ENCODE measurements around the gene SPTBN4. TPM values are rescaled to one million over a fixed set of nuclear protein-coding genes. Genes with fewer than 3 reads are reported as not detected.

The SPTBN4 gene
- total RNA-seq, 2 donors from 2014 or later = 0.79 to 2.0 TPM

- WGBS, 2 experiments (ENCODE audit: insufficient coverage in 1 of 2, insufficient read length in 1 of 2) = 92 to 93% methylated on average over 3 to 5 of the region's 5 CpGs
- TF ChIP-seq CTCF (conservative IDR thresholded peaks at IDR 0.05) = no peak
- H3K9me3 Mint-ChIP-seq = no peaks in the 10 kb centered on the region
These were observed 114.7 kb downstream of the SPTBN4 start for GRCh38 chr19:40581531-40581930.

GRCh38 chr19:40582467-40582866 is 115.7 kb downstream of the SPTBN4 start:
- no peak for DNase-seq
- peaks cover 59% of the 10 kb centered on the region for H3K36me3 Mint-ChIP-seq (ENCODE audit: low read depth)

More at GRCh38 chr19:40581531-40581930, 114.7 kb downstream of the SPTBN4 start:
- Histone ChIP-seq H3K27me3 (ENCODE audit: control insufficient read depth, insufficient read depth, low read length, poor library complexity, severe bottlenecking) (no peaks in the 10 kb centered on the region), H3K4me3 (ENCODE audit: low read length) (no peak overlapping the region), H3K4me1 (ENCODE audit: control insufficient read depth, insufficient read depth, low read length) (no peaks in the 10 kb centered on the region), H3K9me3 (ENCODE audit: control insufficient read depth, low read length) (no peaks in the 10 kb centered on the region), H3K9ac (ENCODE audit: extremely low read depth, low read length, poor library complexity, severe bottlenecking) (no peak overlapping the region), H3K36me3 (ENCODE audit: control insufficient read depth, insufficient read depth, low read length) (peaks cover 42% of the 10 kb centered on the region), H3K27ac (ENCODE audit: low read depth, low read length) (no peak overlapping the region)
- no peaks in the 10 kb centered on the region for H3K27me3 Mint-ChIP-seq (ENCODE audit: insufficient read depth)
- H3K36me3 Mint-ChIP-seq (ENCODE audit: low read depth) = peaks cover 53% of the 10 kb centered on the region
- no peak overlapping the region for H3K27ac Mint-ChIP-seq
- H3K4me3 Mint-ChIP-seq = no peak overlapping the region
- DNase-seq = no peak
- H3K4me1 Mint-ChIP-seq = peaks cover 2% of the 10 kb centered on the region

GRCh38 chr19:40583283-40583682 is 116.5 kb downstream of the SPTBN4 start:
- Histone ChIP-seq H3K4me1 (ENCODE audit: control insufficient read depth, insufficient read depth, low read length) (no peaks in the 10 kb centered on the region), H3K27me3 (ENCODE audit: control insufficient read depth, insufficient read depth, low read length, poor library complexity, severe bottlenecking) (no peaks in the 10 kb centered on the region), H3K9ac (ENCODE audit: extremely low read depth, low read length, poor library complexity, severe bottlenecking) (no peak overlapping the region), H3K4me3 (ENCODE audit: low read length) (no peak overlapping the region), H3K9me3 (ENCODE audit: control insufficient read depth, low read length) (no peaks in the 10 kb centered on the region), H3K36me3 (ENCODE audit: control insufficient read depth, insufficient read depth, low read length) (peaks cover 46% of the 10 kb centered on the region), H3K27ac (ENCODE audit: low read depth, low read length) (no peak overlapping the region)
- WGBS, 2 experiments (ENCODE audit: insufficient coverage in 1 of 2, insufficient read length in 1 of 2) = 84 to 93% methylated on average over 7 to 14 of the region's 14 CpGs
- no peak for DNase-seq
- Mint-ChIP-seq H3K36me3 (ENCODE audit: low read depth) (peaks cover 64% of the 10 kb centered on the region), H3K27ac (no peak overlapping the region), H3K4me3 (no peak overlapping the region), H3K27me3 (ENCODE audit: insufficient read depth) (no peaks in the 10 kb centered on the region), H3K4me1 (peaks cover 2% of the 10 kb centered on the region), H3K9me3 (no peaks in the 10 kb centered on the region)
- TF ChIP-seq CTCF (conservative IDR thresholded peaks at IDR 0.05) = no peak

More at GRCh38 chr19:40582467-40582866, 115.7 kb downstream of the SPTBN4 start:
- H3K27me3 ChIP-seq (ENCODE audit: control insufficient read depth, insufficient read depth, low read length, poor library complexity, severe bottlenecking) = no peaks in the 10 kb centered on the region
- H3K4me1 ChIP-seq (ENCODE audit: control insufficient read depth, insufficient read depth, low read length) = no peaks in the 10 kb centered on the region
- Mint-ChIP-seq H3K27ac (no peak overlapping the region), H3K9me3 (no peaks in the 10 kb centered on the region), H3K27me3 (ENCODE audit: insufficient read depth) (no peaks in the 10 kb centered on the region), H3K4me3 (no peak overlapping the region), H3K4me1 (peaks cover 2% of the 10 kb centered on the region)
- WGBS, 2 experiments (ENCODE audit: insufficient coverage in 1 of 2, insufficient read length in 1 of 2) = 88 to 100% methylated on average over 1 of the region's 2 CpGs
- no peak overlapping the region for H3K27ac ChIP-seq (ENCODE audit: low read depth, low read length)
- TF ChIP-seq CTCF (conservative IDR thresholded peaks at IDR 0.05) = no peak
- H3K9me3 ChIP-seq (ENCODE audit: control insufficient read depth, low read length) = no peaks in the 10 kb centered on the region
- no peak overlapping the region for H3K4me3 ChIP-seq (ENCODE audit: low read length)
- H3K9ac ChIP-seq (ENCODE audit: extremely low read depth, low read length, poor library complexity, severe bottlenecking) = no peak overlapping the region
- peaks cover 46% of the 10 kb centered on the region for H3K36me3 ChIP-seq (ENCODE audit: control insufficient read depth, insufficient read depth, low read length)

All from endodermal cell (in vitro differentiated cells).